ENCODE results near the gene DYNC1I1. TPM values are rescaled to one million over a fixed set of nuclear protein-coding genes. Genes with fewer than 3 reads are reported as not detected.

The DYNC1I1 gene
- total RNA-seq, 8 experiments from 2014 or later, result 4.0 to 28.3 (median 9.2) TPM

DNA sequence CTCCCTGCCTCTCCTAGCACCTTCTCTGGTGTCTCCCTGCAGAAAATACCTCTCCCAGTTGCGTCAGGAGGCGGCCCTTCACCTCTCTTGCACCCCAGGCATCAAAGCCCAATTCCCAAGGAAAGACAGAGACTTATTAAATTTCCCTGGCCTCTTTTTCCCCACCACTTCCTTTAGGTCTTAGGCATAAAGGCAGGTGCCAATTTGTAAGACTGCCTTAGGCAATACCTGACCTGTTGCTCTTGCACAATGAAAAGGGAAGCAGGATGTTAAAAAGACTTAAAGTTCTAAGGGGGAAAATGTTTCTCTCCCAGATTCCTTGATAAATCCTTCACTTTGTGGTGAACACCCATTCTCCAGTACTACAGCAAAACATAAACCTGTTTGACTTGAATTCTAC lies 362.9 kb downstream of the DYNC1I1 start:
- ATAC-seq (replicated peaks in 6 of 8), result no peak
- Histone ChIP-seq H3K27ac (no peak overlapping the region), H3K4me3 (no peak overlapping the region), H3K4me1 (replicated peaks in 1 of 2) (no peaks in the 10 kb centered on the region)
- WGBS, 10 experiments, result 80 to 100% (median 100%) methylated on average over 1 to 2 of the region's 2 CpGs; no CpG with 5 or more reads in 5 of the 10 experiments
- in situ Hi-C loops (cut with MboI; ENCODE audit: low pct_unique_long_range_greater_than_20kb in 2 of 9, low sequenced_read_pairs in 9 of 9, unreplicated experiment in 9 of 9), result no loop called here

DNA sequence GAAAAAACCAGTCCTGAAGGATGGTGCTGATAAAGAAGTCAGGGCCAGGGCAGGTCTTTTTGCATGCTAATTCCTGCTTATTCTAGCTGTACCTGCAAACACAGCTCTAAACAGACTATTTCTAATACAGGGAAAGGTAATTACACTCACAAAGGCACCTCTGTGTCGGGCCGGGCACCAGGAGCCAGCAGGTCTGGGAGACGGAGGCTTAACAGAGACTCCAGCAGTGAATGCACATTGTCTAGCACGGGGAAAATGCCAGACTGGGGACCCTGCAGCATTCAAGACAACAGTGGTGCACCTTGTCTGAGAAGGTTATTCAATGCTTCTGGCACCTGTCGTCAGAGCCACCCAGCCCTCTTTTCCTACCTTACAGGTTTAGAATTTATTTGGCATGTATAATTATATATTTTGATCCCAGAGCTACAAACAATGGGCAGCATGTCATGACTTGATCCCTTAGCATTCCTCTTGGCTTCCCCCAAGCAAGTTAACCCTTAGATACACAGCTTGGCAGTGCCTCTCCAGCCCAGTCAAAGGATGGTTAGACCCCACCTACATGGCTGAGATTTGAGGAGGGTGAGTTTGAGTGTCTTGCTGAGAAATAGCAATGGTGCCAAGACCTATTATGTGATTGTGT lies 364.4 kb downstream of the DYNC1I1 start:
- no peaks in the 10 kb centered on the region for H3K4me1 ChIP-seq (replicated peaks in 1 of 2)
- no peak overlapping the region for H3K4me3 ChIP-seq
- ATAC-seq (replicated peaks in 6 of 8), result no peak
- in situ Hi-C loops (cut with MboI; ENCODE audit: low pct_unique_long_range_greater_than_20kb in 2 of 9, low sequenced_read_pairs in 9 of 9, unreplicated experiment in 9 of 9), result no loop called here
- 77 to 95% (median 87%) methylated on average over 3 to 4 of the region's 5 CpGs; no CpG with 5 or more reads in 7 of the 10 experiments for WGBS, 10 experiments
- no peak overlapping the region for H3K27ac ChIP-seq

DNA sequence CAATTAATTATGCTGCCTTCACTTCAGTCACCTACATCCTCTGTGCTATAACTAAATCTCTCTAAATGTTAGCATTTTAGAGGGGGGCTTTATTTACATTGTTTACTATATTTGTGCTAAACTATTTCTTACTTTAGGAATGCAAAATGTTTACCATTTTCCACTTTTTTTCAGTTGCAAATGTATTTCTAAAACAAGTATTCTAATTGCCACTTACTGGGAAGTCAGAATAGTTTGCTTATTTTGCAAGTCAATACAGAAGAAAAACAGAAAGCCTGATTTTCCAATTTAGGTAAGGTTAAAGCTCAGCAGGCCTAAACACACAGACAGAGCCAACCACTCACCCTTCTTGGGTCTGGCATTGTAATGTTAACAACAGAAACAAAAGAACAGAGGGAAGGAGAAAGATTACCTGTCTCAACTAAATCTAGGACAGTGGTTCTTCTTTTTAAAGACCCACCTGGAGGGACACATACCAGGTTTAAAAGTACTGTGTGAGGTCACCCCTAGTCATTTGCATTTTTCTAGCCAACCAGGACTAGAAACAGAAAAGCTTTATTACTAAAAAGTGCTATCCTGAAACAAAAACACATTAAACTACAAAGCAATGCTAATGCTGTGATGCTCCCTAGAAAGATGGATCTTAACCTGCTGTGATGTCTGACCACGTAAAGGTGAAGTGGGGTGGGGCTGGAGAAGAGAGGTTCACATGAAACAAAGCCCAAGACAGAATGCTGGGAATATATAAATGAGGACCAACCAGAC lies 371.3 kb downstream of the DYNC1I1 start:
- ATAC-seq (replicated peaks in 6 of 8), result no peak
- WGBS, 10 experiments, result 0 to 100% (median 30%) methylated on average over 1 of the region's 1 CpG; no CpG with 5 or more reads in 4 of the 10 experiments
- Histone ChIP-seq H3K4me3 (no peak overlapping the region), H3K4me1 (replicated peaks in 1 of 2) (no peaks in the 10 kb centered on the region), H3K27ac (no peak overlapping the region)
- in situ Hi-C loops (cut with MboI; ENCODE audit: low pct_unique_long_range_greater_than_20kb in 2 of 9, low sequenced_read_pairs in 9 of 9, unreplicated experiment in 9 of 9), result no loop called here

DNA sequence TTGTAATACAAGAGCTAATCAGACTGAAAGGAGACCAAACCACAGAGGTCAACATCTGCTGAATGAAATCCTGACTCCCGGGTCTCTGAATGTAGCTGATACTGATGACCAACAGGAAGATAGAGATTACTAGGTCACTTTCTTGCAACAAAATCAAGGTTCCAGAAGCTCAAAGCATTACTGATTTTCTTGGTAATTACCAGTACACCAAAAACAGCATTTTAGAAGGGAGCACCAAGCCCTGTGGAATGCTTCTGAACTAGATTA lies 371.8 kb downstream of the DYNC1I1 start:
- no peaks in the 10 kb centered on the region for H3K4me1 ChIP-seq (replicated peaks in 1 of 2)
- no peak overlapping the region for H3K27ac ChIP-seq
- H3K4me3 ChIP-seq, result no peak overlapping the region
- no peak for ATAC-seq (replicated peaks in 6 of 8)
- 20 to 100% (median 82%) methylated on average over 1 of the region's 1 CpG; no CpG with 5 or more reads in 4 of the 10 experiments for WGBS, 10 experiments
- in situ Hi-C loops (cut with MboI; ENCODE audit: low pct_unique_long_range_greater_than_20kb in 2 of 9, low sequenced_read_pairs in 9 of 9, unreplicated experiment in 9 of 9), result no loop called here

Other genes starting within 250 kb of the DYNC1I1 start
- 10 to 100 TPM in 1 of 8 experiments, 1 to 10 TPM in 2, under 1 TPM in 4, not detected in 1; 0.22 to 23.2 (median 0.87) TPM for gene PDK4, start 176.0 kb upstream of the DYNC1I1 start, total RNA-seq

Data from motor neuron (in vitro differentiated cells).